AG04449 (cell line): ENCODE results near the gene ABHD12.

Source experiments
- CTCF ChIA-PET: fragments of 350-600 bp; formaldehyde crosslinking; extraction: SDS; loops from one replicate; lab custom pipeline; 2021; ENCODE audit warnings: antibody characterized with exemption; lab: Yijun Ruan, JAX
- POLR2A ChIA-PET: fragments of 400-600, 350-600 bp; formaldehyde crosslinking; extraction: SDS; loops from one replicate; lab custom pipeline; 2020; ENCODE audit warnings: antibody characterized with exemption, inconsistent platforms; lab: Yijun Ruan, JAX
- DNase-seq: peaks from one replicate; pipeline ENCODE4 v3.0.0-alpha.2; 2010; ENCODE audit warnings: low read depth, low spot score
- H3K4me3 ChIP-seq: 2 replicates; pipeline ENCODE4 v1.5.1; 2011; ENCODE audit warnings: low read depth, mild to moderate bottlenecking, control low read depth, low read length
- CTCF ChIP-seq: IDR thresholded peaks from one replicate; pipeline ENCODE4 v1.5.1; 2011; ENCODE audit warnings: mild to moderate bottlenecking, moderate library complexity, low read length, control low read depth, inconsistent platforms; ENCODE audit not compliant: insufficient read depth; ENCODE audit errors: missing control alignments

ABHD12 gene

GRCh38 chr20:25283221-25283951 lies 107.2 kb downstream of the ABHD12 start:
- ChIA-PET CTCF (interaction anchor here (2.0 kb wide), 1 partner anchor 11 kb away, joined by 10 read pairs; no protein-coding TSS in a partner anchor), POLR2A (no interaction called here)
- DNase-seq: no peak
- H3K4me3 ChIP-seq: no peak overlapping the region
- no peak for TF ChIP-seq CTCF

GRCh38 chr20:25282796-25283195 lies 107.8 kb downstream of the ABHD12 start:
- no peak overlapping the region for H3K4me3 ChIP-seq
- CTCF ChIA-PET: interaction anchor here (0.8 to 2.0 kb wide), 2 partner anchors 11 to 12 kb away, joined by 3 to 10 read pairs; no protein-coding TSS in a partner anchor
- POLR2A ChIA-PET: no interaction called here
- no peak for DNase-seq
- no peak for TF ChIP-seq CTCF

GRCh38 chr20:25282034-25282781 lies 108.4 kb downstream of the ABHD12 start:
- CTCF ChIA-PET: interaction anchor here (0.8 to 1.0 kb wide), 3 partner anchors 11 to 17 kb away, joined by 3 read pairs; no protein-coding TSS in a partner anchor
- no peak for TF ChIP-seq CTCF
- no peak overlapping the region for H3K4me3 ChIP-seq
- POLR2A ChIA-PET: no interaction called here
- no peak for DNase-seq

- DNase-seq: no peak
- ChIA-PET POLR2A (no interaction called here), CTCF (interaction anchor here (0.8 to 1.0 kb wide), 3 partner anchors 14 to 118 kb away, joined by 3 read pairs; no protein-coding TSS in a partner anchor)
- no peak for TF ChIP-seq CTCF
- no peak overlapping the region for H3K4me3 ChIP-seq
These were observed 109.1 kb downstream of the ABHD12 start for GRCh38 chr20:25281541-25281991.

GRCh38 chr20:25280574-25281535 lies 109.8 kb downstream of the ABHD12 start:
- CTCF ChIA-PET: interaction anchor here (0.8 to 1.0 kb wide), 2 partner anchors 15 to 118 kb away, joined by 3 read pairs; no protein-coding TSS in a partner anchor
- POLR2A ChIA-PET: interaction anchor here (0.8 kb wide), 1 partner anchor 86 kb away, joined by 3 read pairs; the partner anchor contains the start of gene ENTPD6

More at GRCh38 chr20:25280574-25281535, 109.8 kb downstream of the ABHD12 start:
- no peak for TF ChIP-seq CTCF
- H3K4me3 ChIP-seq: no peak overlapping the region
- DNase-seq: no peak
